Neuronal stem cell (in vitro differentiated cells): ENCODE results near the gene PXK. TPM values are rescaled to one million over a fixed set of nuclear protein-coding genes. Genes with fewer than 3 reads are reported as not detected.
A peak's percentile ranks its signal among the peaks of the same experiment; 100 is the strongest.

Experiments
- DNase-seq: peaks from one replicate; pipeline ENCODE4 v3.0.0-alpha.2; 2013; ENCODE audit warnings: low spot score
- H2AFZ ChIP-seq: one replicate; pipeline ENCODE4 v1.6.1; 2013; ENCODE audit warnings: mild to moderate bottlenecking, low read length, inconsistent platforms
- H2AK5ac ChIP-seq: 2 replicates; pipeline ENCODE4 v1.6.1; 2013; ENCODE audit warnings: low read depth, mild to moderate bottlenecking, inconsistent platforms, low read length, moderate library complexity, mixed read lengths
- H2BK120ac ChIP-seq: 2 replicates; pipeline ENCODE4 v1.6.1; 2013; ENCODE audit warnings: low read depth, mild to moderate bottlenecking, inconsistent platforms, low read length, moderate library complexity, mixed read lengths
- H2BK12ac ChIP-seq: one replicate; pipeline ENCODE4 v1.6.1; 2013; ENCODE audit warnings: low read length, inconsistent platforms
- H2BK15ac ChIP-seq: 2 replicates; pipeline ENCODE4 v1.6.1; 2013; ENCODE audit warnings: mild to moderate bottlenecking, low read length, inconsistent platforms, mixed read lengths
- H2BK5ac ChIP-seq: one replicate; pipeline ENCODE4 v1.6.1; 2013; ENCODE audit warnings: inconsistent platforms, mild to moderate bottlenecking, low read length, moderate library complexity
- H3K14ac ChIP-seq: one replicate; pipeline ENCODE4 v1.6.1; 2013; ENCODE audit warnings: low read length, inconsistent platforms
- H3K18ac ChIP-seq: 2 replicates; pipeline ENCODE4 v1.6.1; 2013; ENCODE audit warnings: low read length, inconsistent platforms
- H3K23ac ChIP-seq: 2 replicates; pipeline ENCODE4 v1.6.1; 2013; ENCODE audit warnings: low read depth, mild to moderate bottlenecking, mixed read lengths, low read length, inconsistent platforms; ENCODE audit not compliant: poor library complexity
- H3K27ac ChIP-seq: replicated peaks from 3 replicates; pipeline ENCODE4 v1.5.1; 2013; ENCODE audit warnings: low read length, inconsistent platforms
- H3K27me3 ChIP-seq, 3 experiments: 2 replicates each; pipeline ENCODE4 v1.6.1; 2013; ENCODE audit warnings: low read length in 3 of 3, mild to moderate bottlenecking in 2 of 3, inconsistent platforms in 1 of 3, low read depth in 1 of 3, mixed read lengths in 1 of 3, moderate library complexity in 1 of 3; ENCODE audit not compliant: control insufficient read depth in 3 of 3, insufficient read depth in 3 of 3
- H3K36me3 ChIP-seq, 2 donors: replicated peaks in 1 of 2; 2 replicates each; pipeline ENCODE4 v1.6.1; 2013; ENCODE audit warnings: low read length in 2 of 2; ENCODE audit not compliant: control insufficient read depth in 2 of 2, insufficient read depth in 2 of 2
- H3K4ac ChIP-seq: 2 replicates; pipeline ENCODE4 v1.6.1; 2013; ENCODE audit warnings: inconsistent platforms, mild to moderate bottlenecking, low read length, moderate library complexity
- H3K4me1 ChIP-seq, 2 donors: 1 replicate in 1 of 2; 2 replicates in 1 of 2; pipeline ENCODE4 v1.6.1; 2013; ENCODE audit warnings: low read length in 2 of 2, low read depth in 1 of 2; ENCODE audit not compliant: control insufficient read depth in 2 of 2, insufficient read depth in 1 of 2
- H3K4me2 ChIP-seq: one replicate; pipeline ENCODE4 v1.6.1; 2013; ENCODE audit warnings: mild to moderate bottlenecking, low read length, inconsistent platforms; ENCODE audit not compliant: insufficient read depth, poor library complexity, severe bottlenecking
- H3K4me3 ChIP-seq, 2 donors: 2 replicates each; pipeline ENCODE4 v1.5.1; 2013; ENCODE audit warnings: low read length in 2 of 2, mild to moderate bottlenecking in 2 of 2, inconsistent platforms in 1 of 2, moderate library complexity in 1 of 2
- H3K79me1 ChIP-seq: one replicate; pipeline ENCODE4 v1.6.1; 2013; ENCODE audit warnings: low read depth, mild to moderate bottlenecking, inconsistent platforms, low read length, moderate library complexity
- H3K9ac ChIP-seq: one replicate; pipeline ENCODE4 v1.6.1; 2013; ENCODE audit warnings: mild to moderate bottlenecking, low read depth, low read length, inconsistent platforms; ENCODE audit not compliant: poor library complexity
- H3K9me3 ChIP-seq, 2 donors: replicated peaks in 1 of 2; 2 replicates each; pipeline versions ENCODE3 to v1.6.1; 2013; ENCODE audit warnings: low read length in 2 of 2, mild to moderate bottlenecking in 2 of 2, inconsistent platforms in 1 of 2, low read depth in 1 of 2, mixed read lengths in 1 of 2, moderate library complexity in 1 of 2; ENCODE audit not compliant: control insufficient read depth in 2 of 2, insufficient read depth in 1 of 2
- H4K8ac ChIP-seq: one replicate; pipeline ENCODE4 v1.6.1; 2013; ENCODE audit warnings: low read depth, mild to moderate bottlenecking, inconsistent platforms, low read length, moderate library complexity
- H4K91ac ChIP-seq: one replicate; pipeline ENCODE4 v1.6.1; 2013; ENCODE audit warnings: low read length, low read depth, mild to moderate bottlenecking, inconsistent platforms; ENCODE audit not compliant: poor library complexity
- WGBS, 2 donors: extraction: QIAGEN DNeasy Blood & Tissue Kit; methylation state at CpG; one replicate each; pipeline ENCODE4 v1.1.7; 2013; ENCODE audit warnings: missing lambda C conversion rate in 2 of 2, mixed read lengths in 1 of 2; ENCODE audit not compliant: insufficient read length in 2 of 2, insufficient replicate concordance in 1 of 2; ENCODE audit errors: extremely low coverage in 2 of 2; 5-methylcytosine and 5-hydroxymethylcytosine counted together
- polyA plus RNA-seq, 2 experiments: library from polyadenylated mRNA; stranded (reverse); fragments of 200-250 nt; gene quantifications; one replicate each; pipeline ENCODE4 v1.2.3, GENCODE V29; 2013

Gene PXK
- 7.1 TPM for polyA plus RNA-seq (2013, experiment 1 of 2)
- 7.1 TPM for polyA plus RNA-seq (2013, experiment 2 of 2)

DNA sequence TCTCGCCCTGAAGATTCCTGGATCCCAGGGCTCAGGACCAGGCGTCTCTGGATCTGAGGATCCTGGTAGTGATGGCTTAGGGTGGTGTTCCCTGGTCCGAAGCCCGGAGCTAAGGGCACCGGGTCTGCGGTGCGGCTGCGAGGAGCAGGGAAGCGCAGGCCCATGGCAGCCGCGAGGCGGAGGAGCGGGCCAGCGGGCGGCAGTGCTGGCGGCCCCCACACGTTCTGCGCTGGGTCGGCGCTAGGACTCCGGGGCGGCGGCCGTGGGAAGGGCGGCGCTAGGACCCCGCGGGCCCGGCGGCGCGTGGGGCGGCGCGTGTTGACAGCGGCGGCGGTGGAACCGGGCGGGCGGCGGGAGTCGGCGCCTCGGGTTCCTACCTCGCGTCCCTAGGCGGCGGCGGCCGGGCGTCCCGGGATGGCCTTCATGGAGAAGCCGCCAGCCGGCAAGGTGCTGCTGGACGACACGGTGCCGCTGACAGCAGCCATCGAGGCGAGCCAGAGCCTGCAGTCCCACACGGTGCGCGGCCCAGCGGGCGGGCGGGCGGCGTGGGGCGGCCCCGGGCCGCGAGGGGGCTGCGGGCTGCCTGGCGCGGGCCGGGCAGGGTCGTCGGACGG, at the start of gene PXK:
PXK (plus strand) TSS at position 318 of the 614 bp plus-strand sequence; CDS start at position 415, 97 bp downstream.
- Histone ChIP-seq H3K36me3 (no peaks in the 10 kb centered on the region), H2BK15ac (peak within 1 kb of the TSS; percentile 38), H3K23ac (no peak within 1 kb of the TSS), H3K14ac (no peak within 1 kb of the TSS), H3K4me1 (peaks cover 2 to 4% of the 10 kb centered on the region in 2 donors), H3K4me2 (peak within 1 kb of the TSS; percentile 92), H3K18ac (peak within 1 kb of the TSS; percentile 94), H4K91ac (no peak within 1 kb of the TSS), H3K9me3 (no peaks in the 10 kb centered on the region), H2AFZ (peak within 1 kb of the TSS; percentile 99), H2BK5ac (peak within 1 kb of the TSS; percentile 0), H3K4me3 (peak within 1 kb of the TSS; percentile 81 to 89), H3K27me3 (peaks cover 0 to 2% (median 0%) of the 10 kb centered on the region in 3 experiments), H3K27ac (no peak within 1 kb of the TSS), H2AK5ac (no peak within 1 kb of the TSS), H4K8ac (peak within 1 kb of the TSS; percentile 83), H2BK12ac (no peak within 1 kb of the TSS), H3K9ac (peak within 1 kb of the TSS; percentile 83), H3K79me1 (peaks cover 3% of the 10 kb centered on the region), H3K4ac (no peak within 1 kb of the TSS), H2BK120ac (no peak within 1 kb of the TSS)
- WGBS, 2 donors = no CpG with 5 or more reads among the region's 79 CpGs
- DNase-seq = peak; percentile 66

DNA sequence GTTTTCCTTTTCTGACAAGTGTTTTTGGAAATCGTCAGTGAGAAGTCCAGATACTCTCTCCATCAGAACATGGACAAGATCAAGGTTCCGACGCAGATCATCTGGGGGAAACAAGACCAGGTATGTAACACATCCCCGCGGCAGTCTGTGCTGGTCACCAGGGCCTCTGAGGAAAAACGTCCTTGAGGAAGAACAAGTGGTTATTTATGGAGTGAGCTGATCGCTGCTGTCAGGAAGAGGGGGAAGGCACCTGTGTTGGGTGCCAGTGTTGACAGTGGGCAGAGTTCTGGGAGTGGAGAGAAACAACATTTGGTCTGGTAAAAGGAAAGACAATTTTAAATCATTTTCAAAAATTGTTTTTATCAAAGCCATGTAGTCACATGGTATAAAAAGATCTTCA, 47.4 kb upstream of the PXK start:
- Histone ChIP-seq H3K27me3 (no peaks in the 10 kb centered on the region), H3K4me3 (no peak overlapping the region), H3K4me2 (no peak overlapping the region), H2AK5ac (no peak overlapping the region), H3K14ac (no peak overlapping the region), H4K91ac (no peak overlapping the region), H4K8ac (no peak overlapping the region), H2BK5ac (no peak overlapping the region), H3K36me3 (peaks cover 0 to 16% of the 10 kb centered on the region in 2 donors), H3K4ac (no peak overlapping the region), H2BK12ac (no peak overlapping the region), H3K9me3 (peaks cover 0 to 4% of the 10 kb centered on the region in 2 donors), H3K79me1 (no peaks in the 10 kb centered on the region), H2BK15ac (no peak overlapping the region), H3K23ac (no peak overlapping the region), H3K18ac (no peak overlapping the region), H3K9ac (no peak overlapping the region), H2AFZ (no peak overlapping the region), H3K27ac (no peak overlapping the region), H3K4me1 (peaks cover 0 to 3% of the 10 kb centered on the region in 2 donors), H2BK120ac (no peak overlapping the region)
- no peak for DNase-seq
- WGBS, 2 donors = no CpG with 5 or more reads among the region's 7 CpGs

DNA sequence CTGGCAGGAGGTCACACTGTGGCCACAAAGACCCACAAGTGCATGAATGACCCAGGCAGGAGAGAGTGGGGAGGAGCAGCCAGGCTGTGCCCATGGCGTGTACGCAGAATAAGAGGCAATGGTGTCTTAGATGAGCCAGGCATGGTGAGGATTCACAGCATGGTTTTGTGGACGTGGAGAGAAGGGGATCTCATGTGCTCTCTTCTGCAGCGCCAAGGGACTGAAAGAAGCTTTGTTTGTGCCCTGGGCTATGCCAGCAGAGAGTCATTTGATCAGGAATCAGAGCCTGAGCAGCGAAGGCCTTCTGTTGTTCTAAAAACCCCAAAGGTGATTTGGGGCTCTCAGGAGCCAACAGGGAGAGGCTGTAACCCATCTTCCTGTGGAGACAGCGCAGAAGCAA, 45.3 kb upstream of the PXK start:
- no peak overlapping the region for H4K91ac ChIP-seq
- H3K27ac ChIP-seq = no peak overlapping the region
- no peak overlapping the region for H2BK12ac ChIP-seq
- no peak overlapping the region for H2BK5ac ChIP-seq
- no peak overlapping the region for H4K8ac ChIP-seq
- H3K18ac ChIP-seq = no peak overlapping the region
- peaks cover 0 to 4% of the 10 kb centered on the region in 2 donors for H3K9me3 ChIP-seq
- H3K4me3 ChIP-seq = no peak overlapping the region
- H2BK15ac ChIP-seq = no peak overlapping the region
- WGBS, 2 donors = no CpG with 5 or more reads among the region's 6 CpGs
- H3K27me3 ChIP-seq = no peaks in the 10 kb centered on the region
- no peaks in the 10 kb centered on the region for H3K79me1 ChIP-seq
- H3K4me2 ChIP-seq = no peak overlapping the region
- no peak overlapping the region for H3K14ac ChIP-seq
- H2AK5ac ChIP-seq = no peak overlapping the region
- no peak overlapping the region for H2AFZ ChIP-seq
- no peak overlapping the region for H3K23ac ChIP-seq
- H2BK120ac ChIP-seq = no peak overlapping the region
- peaks cover 0 to 4% of the 10 kb centered on the region in 2 donors for H3K4me1 ChIP-seq
- H3K9ac ChIP-seq = no peak overlapping the region
- H3K36me3 ChIP-seq = peaks cover 0 to 16% of the 10 kb centered on the region in 2 donors
- H3K4ac ChIP-seq = no peak overlapping the region
- DNase-seq = no peak

- no peak overlapping the region for H4K8ac ChIP-seq
- H3K9me3 ChIP-seq = peaks cover 0 to 4% of the 10 kb centered on the region in 2 donors
- H3K27me3 ChIP-seq = no peaks in the 10 kb centered on the region
- no peak overlapping the region for H2BK120ac ChIP-seq
- no peak overlapping the region for H3K4ac ChIP-seq
- peaks cover 0 to 4% of the 10 kb centered on the region in 2 donors for H3K4me1 ChIP-seq
- H2BK12ac ChIP-seq = no peak overlapping the region
- DNase-seq = no peak
- H3K4me2 ChIP-seq = no peak overlapping the region
- no peak overlapping the region for H2AK5ac ChIP-seq
- H3K9ac ChIP-seq = no peak overlapping the region
- no CpG with 5 or more reads among the region's 4 CpGs for WGBS, 2 donors
- peaks cover 0 to 15% of the 10 kb centered on the region in 2 donors for H3K36me3 ChIP-seq
- no peaks in the 10 kb centered on the region for H3K79me1 ChIP-seq
- no peak overlapping the region for H2BK15ac ChIP-seq
- H3K23ac ChIP-seq = no peak overlapping the region
- no peak overlapping the region for H3K14ac ChIP-seq
- H3K4me3 ChIP-seq = no peak overlapping the region
- H3K27ac ChIP-seq = no peak overlapping the region
- H2AFZ ChIP-seq = no peak overlapping the region
- H2BK5ac ChIP-seq = no peak overlapping the region
- H3K18ac ChIP-seq = no peak overlapping the region
- no peak overlapping the region for H4K91ac ChIP-seq
Observed at GRCh38 chr3:58288011-58288728, 44.5 kb upstream of the PXK start.
